Neutrophil (primary cell): ENCODE data around the gene GOLGA7B.

Experiments
- H3K27ac ChIP-seq: fragments of 200-600 bp; sonication (generic); 2 replicates; pipeline ENCODE4 v1.5.1; 2016; ENCODE audit warnings: mild to moderate bottlenecking, moderate library complexity
- H3K27me3 ChIP-seq: fragments of 200-600 bp; sonication (generic); 2 replicates; pipeline ENCODE4 v1.6.0; 2016; ENCODE audit warnings: mild to moderate bottlenecking
- H3K36me3 ChIP-seq: fragments of 200-600 bp; sonication (generic); 2 replicates; pipeline ENCODE4 v1.5.1; 2017
- H3K4me1 ChIP-seq, 2 experiments: fragments of 200-600 bp in 1 of 2; sonication (generic) in 1 of 2; 1 replicate in 1 of 2; 2 replicates in 1 of 2; pipeline versions ENCODE4 v1.5.1 to v1.6.1; 2013 to 2016; ENCODE audit warnings: low read depth in 1 of 2, low read length in 1 of 2, mild to moderate bottlenecking in 1 of 2, moderate library complexity in 1 of 2; ENCODE audit not compliant: control insufficient read depth in 1 of 2, insufficient read depth in 1 of 2
- H3K4me3 ChIP-seq, 2 experiments: fragments of 200-600 bp in 1 of 2; sonication (generic) in 1 of 2; 1 replicate in 1 of 2; 2 replicates in 1 of 2; pipeline ENCODE4 v1.5.1; 2013 to 2016; ENCODE audit warnings: low read depth in 1 of 2, low read length in 1 of 2, mild to moderate bottlenecking in 1 of 2, moderate library complexity in 1 of 2
- H3K9me3 ChIP-seq: fragments of 200-600 bp; sonication (generic); 2 replicates; pipeline ENCODE4 v1.5.1; 2016
- TF ChIP-seq, protein P1 (sequence below): fragments of 200-600 bp; sonication (generic); IDR thresholded peaks from 2 replicates; pipeline ENCODE4 v1.5.1; 2016; ENCODE audit warnings: antibody characterized with exemption

The GOLGA7B gene

DNA sequence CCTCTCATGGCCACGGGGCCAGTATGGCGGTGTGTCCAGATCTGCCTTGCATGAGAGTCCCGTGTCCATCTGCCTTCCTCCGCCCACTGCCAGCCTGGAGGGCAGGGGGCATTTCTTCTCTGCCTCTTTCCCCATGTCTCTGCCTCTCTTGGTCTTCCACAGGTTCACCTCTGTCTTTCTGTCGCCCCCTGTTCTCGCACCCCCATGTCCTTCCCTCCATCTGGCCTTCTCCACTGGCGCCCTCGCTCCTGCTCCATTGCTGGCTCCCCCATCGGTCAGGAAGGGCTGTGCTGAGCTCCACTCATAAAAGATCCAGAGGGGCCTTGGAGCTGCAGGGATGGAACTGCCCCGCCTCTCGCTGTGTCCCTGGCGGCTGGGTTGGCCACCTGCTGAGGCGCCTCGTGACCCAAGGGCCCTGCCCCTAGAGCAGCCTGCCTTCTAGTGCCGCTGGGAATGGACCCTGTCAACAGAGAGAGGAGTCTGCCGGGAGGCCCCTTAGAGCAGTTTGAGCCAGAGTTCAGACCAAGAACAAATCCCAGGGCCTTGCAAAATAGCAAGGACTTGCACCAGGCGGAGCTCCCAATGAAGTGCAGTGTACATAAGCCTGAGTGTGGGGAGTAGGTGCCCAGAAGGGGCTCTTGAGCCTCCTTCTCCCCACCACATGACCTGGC, 42.0 kb downstream of the GOLGA7B start:
- no peaks in the 10 kb centered on the region for H3K9me3 ChIP-seq
- H3K36me3 ChIP-seq: no peaks in the 10 kb centered on the region
- H3K4me1 ChIP-seq: no peaks in the 10 kb centered on the region
- H3K27me3 ChIP-seq: peaks cover 30% of the 10 kb centered on the region
- TF ChIP-seq, protein P1, sequence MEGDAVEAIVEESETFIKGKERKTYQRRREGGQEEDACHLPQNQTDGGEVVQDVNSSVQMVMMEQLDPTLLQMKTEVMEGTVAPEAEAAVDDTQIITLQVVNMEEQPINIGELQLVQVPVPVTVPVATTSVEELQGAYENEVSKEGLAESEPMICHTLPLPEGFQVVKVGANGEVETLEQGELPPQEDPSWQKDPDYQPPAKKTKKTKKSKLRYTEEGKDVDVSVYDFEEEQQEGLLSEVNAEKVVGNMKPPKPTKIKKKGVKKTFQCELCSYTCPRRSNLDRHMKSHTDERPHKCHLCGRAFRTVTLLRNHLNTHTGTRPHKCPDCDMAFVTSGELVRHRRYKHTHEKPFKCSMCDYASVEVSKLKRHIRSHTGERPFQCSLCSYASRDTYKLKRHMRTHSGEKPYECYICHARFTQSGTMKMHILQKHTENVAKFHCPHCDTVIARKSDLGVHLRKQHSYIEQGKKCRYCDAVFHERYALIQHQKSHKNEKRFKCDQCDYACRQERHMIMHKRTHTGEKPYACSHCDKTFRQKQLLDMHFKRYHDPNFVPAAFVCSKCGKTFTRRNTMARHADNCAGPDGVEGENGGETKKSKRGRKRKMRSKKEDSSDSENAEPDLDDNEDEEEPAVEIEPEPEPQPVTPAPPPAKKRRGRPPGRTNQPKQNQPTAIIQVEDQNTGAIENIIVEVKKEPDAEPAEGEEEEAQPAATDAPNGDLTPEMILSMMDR: no peak
- H3K27ac ChIP-seq: no peak overlapping the region
- H3K4me3 ChIP-seq: no peak overlapping the region

DNA sequence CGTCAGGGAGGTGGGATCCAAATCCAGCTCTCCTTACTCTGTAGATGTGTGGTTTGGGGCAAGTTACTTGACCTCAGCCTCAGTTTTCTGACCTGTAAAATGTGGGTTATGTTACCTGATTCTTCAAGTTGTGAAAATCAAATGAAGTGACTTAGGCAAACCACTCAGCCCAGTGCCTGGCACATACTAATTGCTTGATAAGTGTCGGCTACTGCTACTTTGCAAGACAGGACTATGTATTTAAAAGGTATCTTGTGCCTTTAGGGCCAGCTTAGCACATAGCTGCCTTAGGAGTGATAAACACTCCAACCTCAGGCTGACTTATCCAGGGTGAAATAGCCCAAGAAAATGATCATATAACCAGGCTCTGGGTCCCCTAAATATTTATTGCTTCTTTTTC, 42.9 kb downstream of the GOLGA7B start:
- H3K9me3 ChIP-seq: no peaks in the 10 kb centered on the region
- H3K27me3 ChIP-seq: peaks cover 30% of the 10 kb centered on the region
- no peaks in the 10 kb centered on the region for H3K4me1 ChIP-seq
- H3K27ac ChIP-seq: no peak overlapping the region
- H3K36me3 ChIP-seq: no peaks in the 10 kb centered on the region
- no peak overlapping the region for H3K4me3 ChIP-seq
- TF ChIP-seq, protein P1: no peak

DNA sequence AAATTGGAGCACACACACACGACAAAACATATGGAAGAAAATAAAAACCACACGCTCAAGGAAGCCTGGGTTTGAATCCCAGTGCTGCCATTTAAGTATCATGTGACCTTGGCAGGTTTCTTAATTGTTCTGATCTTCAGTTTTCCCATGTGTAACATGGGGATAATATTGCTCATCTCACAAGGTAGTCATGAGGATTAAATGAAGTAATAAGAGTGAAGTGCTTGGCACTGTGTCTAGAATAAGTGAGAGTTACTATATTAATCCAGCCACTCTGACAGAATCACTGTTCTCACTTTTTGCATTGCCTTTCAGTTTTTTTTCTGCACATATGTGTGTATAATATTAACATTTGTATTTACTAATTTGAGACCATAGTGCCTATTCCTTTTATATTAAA, 43.3 kb downstream of the GOLGA7B start:
- no peak overlapping the region for H3K4me3 ChIP-seq
- no peaks in the 10 kb centered on the region for H3K4me1 ChIP-seq
- no peaks in the 10 kb centered on the region for H3K36me3 ChIP-seq

DNA sequence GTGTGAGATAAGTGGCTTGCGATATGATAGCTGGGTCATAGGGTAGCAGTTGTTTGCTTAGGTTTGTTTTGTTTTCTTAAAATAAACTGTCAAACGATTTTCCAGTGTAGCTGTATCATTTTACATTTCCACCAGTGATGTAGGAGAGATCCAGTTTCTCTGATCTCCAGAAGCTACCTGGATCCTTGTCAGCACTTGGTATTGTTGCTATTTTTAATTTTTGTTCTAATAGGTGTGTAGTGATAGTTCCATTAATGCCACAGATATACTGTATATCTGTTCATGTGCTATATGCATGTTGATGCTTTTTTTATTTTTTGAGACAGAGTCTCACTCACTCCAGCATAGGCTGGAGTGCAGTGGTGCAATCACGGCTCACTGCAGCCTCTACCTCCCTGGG, 44.4 kb downstream of the GOLGA7B start:
- TF ChIP-seq, protein P1: no peak
- Histone ChIP-seq H3K4me1 (no peaks in the 10 kb centered on the region), H3K27me3 (peaks cover 30% of the 10 kb centered on the region)

More for the DNA sequence above, 43.3 kb downstream of the GOLGA7B start:
- Histone ChIP-seq H3K27ac (no peak overlapping the region), H3K27me3 (peaks cover 30% of the 10 kb centered on the region), H3K9me3 (no peaks in the 10 kb centered on the region)
- TF ChIP-seq, protein P1: no peak

DNA sequence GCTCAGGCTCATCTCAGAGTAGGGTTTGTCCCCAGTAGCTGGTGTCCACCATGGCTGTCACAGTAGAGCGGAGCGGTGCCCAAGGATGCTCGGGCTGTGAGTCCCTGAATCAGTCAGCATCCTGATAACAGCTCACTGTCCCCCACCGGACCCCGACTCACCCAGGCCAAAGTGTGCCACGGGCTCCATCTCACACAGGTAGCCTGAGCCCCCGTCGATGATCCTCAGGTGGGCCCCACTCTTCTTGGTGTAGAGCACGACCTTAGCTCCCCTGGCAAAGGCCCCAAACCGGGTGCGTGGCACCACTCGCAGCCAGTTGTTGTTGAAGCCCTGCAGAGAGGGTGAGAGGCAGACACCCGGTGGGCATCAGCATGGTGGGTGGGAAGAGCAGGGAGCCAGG, 45.4 kb downstream of the GOLGA7B start:
- Histone ChIP-seq H3K27ac (no peak overlapping the region), H3K4me3 (no peak overlapping the region), H3K9me3 (no peaks in the 10 kb centered on the region), H3K36me3 (no peaks in the 10 kb centered on the region), H3K4me1 (no peaks in the 10 kb centered on the region), H3K27me3 (peaks cover 30% of the 10 kb centered on the region)
- TF ChIP-seq, protein P1: no peak

More for the DNA sequence above, 44.4 kb downstream of the GOLGA7B start:
- no peaks in the 10 kb centered on the region for H3K36me3 ChIP-seq
- H3K27ac ChIP-seq: no peak overlapping the region
- H3K9me3 ChIP-seq: no peaks in the 10 kb centered on the region
- H3K4me3 ChIP-seq: no peak overlapping the region
